K562 (cell line): ENCODE data around the gene NSMF. TPM values are rescaled to one million over a fixed set of nuclear protein-coding genes. Genes with fewer than 3 reads are reported as not detected.

Source experiments
- ATAC-seq: fragments of 200-7000 bp; cut with Tn5 transposase; 3 replicates; pipeline ENCODE4 v1.9.1; 2020; ENCODE audit warnings: moderate library complexity
- BruUV-seq: library from RNA; stranded (reverse); fragments of 400-500 nt; replicated peaks from 2 replicates; lab custom pipeline; 2021; lab: Mats Ljungman, UMichigan
- CTCF ChIA-PET: fragments of 300-600 bp; formaldehyde crosslinking; extraction: SDS; loops from one replicate; lab custom pipeline; 2021; ENCODE audit warnings: low intra/inter-chr PET ratio; lab: Yijun Ruan, JAX
- POLR2A ChIA-PET: fragments of 300-600, 350-650 bp; sonication (Branson Sonifier 250); formaldehyde crosslinking; extraction: SDS; loops from one replicate; lab custom pipeline; 2021; ENCODE audit warnings: antibody characterized with exemption, inconsistent platforms; lab: Yijun Ruan, JAX
- DNase-seq, 4 experiments: peaks; one replicate each; pipeline versions ENCODE4 v3.0.0 to v3.0.0-alpha.2; 2011 to 2018; ENCODE audit warnings: low spot score in 3 of 4, mixed read lengths in 3 of 4; ENCODE audit errors: extremely low read depth in 1 of 4
- FAIRE-seq: peaks from 2 replicates; lab custom pipeline; 2011; peaks lifted over from hg19 to GRCh38; lab: Jason Lieb, UNC
- H2AFZ ChIP-seq: 2 replicates; pipeline ENCODE4 v1.6.0; 2011; ENCODE audit warnings: low read depth, low read length, control low read depth, inconsistent platforms
- H3K27ac ChIP-seq: fragments of 200-600 bp; 3 replicates; pipeline ENCODE4 v1.8.0; 2011; ENCODE audit warnings: low read depth, mild to moderate bottlenecking, control low read depth, inconsistent platforms, low read length, moderate library complexity, mixed read lengths; ENCODE audit errors: extremely low read depth
- H3K27me3 ChIP-seq, 2 experiments: fragments of 300-600 bp in 1 of 2; 2 replicates in 1 of 2; 3 replicates in 1 of 2; pipeline versions ENCODE4 v1.6.0 to v1.8.0; 2011; ENCODE audit warnings: inconsistent platforms in 2 of 2, low read length in 2 of 2, mild to moderate bottlenecking in 1 of 2, mixed read lengths in 1 of 2, moderate library complexity in 1 of 2; ENCODE audit not compliant: control insufficient read depth in 2 of 2, insufficient read depth in 2 of 2
- H3K36me3 ChIP-seq: fragments of 300-600 bp; 3 replicates; pipeline ENCODE4 v1.8.0; 2011; ENCODE audit warnings: mild to moderate bottlenecking, low read length, inconsistent platforms; ENCODE audit not compliant: control insufficient read depth, insufficient read depth
- H3K4me1 ChIP-seq, 2 experiments: fragments of 200-600 bp in 1 of 2; replicated peaks in 1 of 2; 2 replicates in 1 of 2; 3 replicates in 1 of 2; pipeline versions ENCODE4 v1.5.1 to v1.8.0; 2011; ENCODE audit warnings: inconsistent platforms in 2 of 2, low read length in 2 of 2, mild to moderate bottlenecking in 1 of 2, mixed read lengths in 1 of 2, moderate library complexity in 1 of 2; ENCODE audit not compliant: control insufficient read depth in 2 of 2, insufficient read depth in 2 of 2
- H3K4me2 ChIP-seq: 2 replicates; pipeline ENCODE4 v1.6.1; 2011; ENCODE audit warnings: low read length, control low read depth, inconsistent platforms, mixed read lengths; ENCODE audit not compliant: insufficient read depth
- H3K4me3 ChIP-seq: fragments of 200-600 bp; sonication (generic), shearing (Covaris generic); 2 replicates; pipeline ENCODE4 v1.5.1; 2016; ENCODE audit warnings: control low read depth, inconsistent platforms
- H3K79me2 ChIP-seq: fragments of 200-600 bp; 3 replicates; pipeline ENCODE4 v1.8.0; 2011; ENCODE audit warnings: low read length, inconsistent platforms; ENCODE audit not compliant: control insufficient read depth, insufficient read depth
- H3K9ac ChIP-seq, 2 experiments: 2 replicates each; pipeline versions ENCODE4 v1.6.0 to v1.6.1; 2011; ENCODE audit warnings: low read depth in 2 of 2, low read length in 2 of 2, control low read depth in 1 of 2, inconsistent platforms in 1 of 2, mild to moderate bottlenecking in 1 of 2, mixed read lengths in 1 of 2; ENCODE audit not compliant: insufficient read depth in 1 of 2
- H3K9me1 ChIP-seq: one replicate; pipeline ENCODE4 v1.6.0; 2011; ENCODE audit warnings: inconsistent platforms, mild to moderate bottlenecking, low read length, moderate library complexity; ENCODE audit not compliant: control insufficient read depth, insufficient read depth
- H3K9me3 ChIP-seq: replicated peaks from 2 replicates; pipeline ENCODE4 v1.5.1; 2011; ENCODE audit warnings: low read depth, low read length, inconsistent platforms; ENCODE audit not compliant: control insufficient read depth, insufficient read depth
- H4K20me1 ChIP-seq: replicated peaks from 2 replicates; pipeline ENCODE4 v1.6.1; 2011; ENCODE audit warnings: low read length, inconsistent platforms, mixed read lengths; ENCODE audit not compliant: control insufficient read depth, insufficient read depth
- C11orf30 ChIP-seq: fragments of 450-650 bp; IDR thresholded peaks from 2 replicates; pipeline ENCODE4 v1.6.1; 2016; ENCODE audit warnings: low read depth, mild to moderate bottlenecking
- GATA2 ChIP-seq: sonication (generic); formaldehyde crosslinking; IDR thresholded peaks from 2 replicates; pipeline ENCODE4 v1.4.0; 2020; ENCODE audit warnings: mild to moderate bottlenecking, missing genetic modification reagents
- KAT2B ChIP-seq: IDR thresholded peaks from one replicate; pipeline ENCODE4 v1.6.1; 2012; ENCODE audit warnings: low read depth, mild to moderate bottlenecking, control low read depth, inconsistent platforms, low read length, moderate library complexity
- LARP7 ChIP-seq: fragments of 450-650 bp; IDR thresholded peaks from 2 replicates; pipeline ENCODE4 v1.6.1; 2016
- MAFF ChIP-seq: IDR thresholded peaks from 2 replicates; pipeline ENCODE4 v1.6.1; 2012; ENCODE audit warnings: low read length, improper control_type of control experiment
- MAFG ChIP-seq: fragments of 450-650 bp; conservative IDR thresholded peaks from 2 replicates; pipeline ENCODE4 v1.6.1; 2016; ENCODE audit warnings: missing genetic modification characterization, missing compliant biosample characterization
- MAFK ChIP-seq: IDR thresholded peaks from 2 replicates; pipeline ENCODE4 v1.6.1; 2011; ENCODE audit warnings: low read length, improper control_type of control experiment
- MYC ChIP-seq, 2 experiments: fragments of 250-450 bp in 1 of 2; sonication (Bioruptor Pico) in 1 of 2; IDR thresholded peaks; 2 replicates each; pipeline versions ENCODE4 v1.5.1 to v1.6.1; 2012 to 2021; ENCODE audit warnings: low read depth in 2 of 2, borderline replicate concordance in 1 of 2, improper control_type of control experiment in 1 of 2, low read length in 1 of 2, mild to moderate bottlenecking in 1 of 2, moderate library complexity in 1 of 2
- NFE2 ChIP-seq: IDR thresholded peaks from 2 replicates; pipeline ENCODE4 v1.6.1; 2014; ENCODE audit warnings: antibody characterized with exemption, low read depth
- PTRF ChIP-seq: fragments of 450-650 bp; IDR thresholded peaks from 2 replicates; pipeline ENCODE4 v1.6.1; 2016; ENCODE audit warnings: mild to moderate bottlenecking, missing genetic modification characterization, missing compliant biosample characterization
- SIX5 ChIP-seq, 2 experiments: IDR thresholded peaks; 2 replicates each; pipeline ENCODE4 v1.6.1; 2011; ENCODE audit warnings: low read length in 2 of 2, borderline replicate concordance in 1 of 2, low read depth in 1 of 2, mild to moderate bottlenecking in 1 of 2, moderate library complexity in 1 of 2; ENCODE audit not compliant: insufficient read depth in 1 of 2
- SMARCA5 ChIP-seq: fragments of 450-650 bp; IDR thresholded peaks from 2 replicates; pipeline ENCODE4 v1.6.1; 2016
- SRSF7 ChIP-seq: fragments of 200-400 bp; formaldehyde crosslinking; optimal IDR thresholded peaks from 2 replicates; pipeline ENCODE3; 2017; ENCODE audit warnings: mild to moderate bottlenecking, low read depth, low read length
- ZC3H8 ChIP-seq: fragments of 450-650 bp; IDR thresholded peaks from 2 replicates; pipeline ENCODE4 v1.6.1; 2017
- ZNF121 ChIP-seq: sonication (generic); formaldehyde crosslinking; conservative IDR thresholded peaks from 2 replicates; pipeline ENCODE4 v1.8.0; 2022; ENCODE audit warnings: missing genetic modification reagents
- ZNF316 ChIP-seq: fragments of 450-650 bp; IDR thresholded peaks from 2 replicates; pipeline ENCODE4 v1.6.1; 2016
- WGBS: fragments of 100-300 bp; shearing (Covaris generic); methylation state at CpG from one replicate; pipeline ENCODE4 v1.1.6; 2016; ENCODE audit warnings: low coverage, mixed read lengths; ENCODE audit not compliant: insufficient coverage; ENCODE audit errors: missing lambda C conversion rate; 5-methylcytosine and 5-hydroxymethylcytosine counted together
- in situ Hi-C: fragments of 300-500 bp; cut with MboI; formaldehyde crosslinking; loops from 4 replicates; pipeline ENCODE4 v1.15.0; 2018; ENCODE audit warnings: inconsistent platforms, mixed read lengths
- intact Hi-C: fragments of 100-400 bp; cut with micrococcal nuclease; formaldehyde crosslinking; loops from 2 replicates; pipeline ENCODE4 v1.14.2; 2022
- polyA plus RNA-seq, 8 experiments: library from polyadenylated mRNA; depleted of rRNA in 4 of 8; stranded (reverse) in 5 of 8; unstranded in 3 of 8; fragments of >200 nt; fragmentation: Nextera tagmentation in 2 of 8; fragmentation: Illumina TruSeq in 1 of 8; extraction: Ambion mirVana in 2 of 8; extraction: Trizol in 1 of 8; gene quantifications; 2 replicates each; pipeline versions ENCODE4 v1.2.1 to v1.2.3, GENCODE V29; 2011 to 2014; ENCODE audit warnings: inconsistent platforms in 1 of 8, missing spikeins in 1 of 8
- total RNA-seq, 7 experiments: library from RNA; depleted of rRNA in 6 of 7; stranded (reverse); fragments of >200 nt in 6 of 7; fragmentation: Illumina TruSeq in 2 of 7; extraction: Trizol in 2 of 7; gene quantifications; 2 replicates each; pipeline versions ENCODE4 v1.2.1 to v1.2.3, GENCODE V29; 2011 to 2021; ENCODE audit warnings: low replicate concordance in 1 of 7
- TF ChIP-seq, protein P1 (sequence below): sonication (generic); formaldehyde crosslinking; IDR thresholded peaks from 2 replicates; pipeline ENCODE4 v1.8.0; 2023; ENCODE audit warnings: mild to moderate bottlenecking, missing genetic modification reagents
- TF ChIP-seq, protein P2 (sequence below): sonication (generic); formaldehyde crosslinking; IDR thresholded peaks from 2 replicates; pipeline ENCODE4 v1.8.0; 2022; ENCODE audit warnings: mild to moderate bottlenecking, missing genetic modification reagents
- TF ChIP-seq, protein P3 (sequence below), 2 experiments: fragments of 200-800 bp in 1 of 2; sonication (Bioruptor generic) in 1 of 2; sonication (generic) in 1 of 2; formaldehyde crosslinking in 1 of 2; IDR thresholded peaks in 1 of 2; conservative IDR thresholded peaks in 1 of 2; 2 replicates each; pipeline versions ENCODE4 v1.5.0 to v1.6.1; 2016 to 2020; ENCODE audit warnings: missing compliant biosample characterization in 1 of 2, missing genetic modification characterization in 1 of 2, missing genetic modification reagents in 1 of 2
- TF ChIP-seq, protein P4 (sequence below): fragments of 250-450 bp; sonication (Bioruptor Pico); IDR thresholded peaks from 2 replicates; pipeline ENCODE4 v1.5.0; 2021

Gene NSMF
- total and polyA plus RNA-seq, 9 of the 15 experiments (the other 6 are each of a cell fraction or from before 2014, with no cell fraction given) = 0.20 to 82.7 (median 29.3) TPM

DNA sequence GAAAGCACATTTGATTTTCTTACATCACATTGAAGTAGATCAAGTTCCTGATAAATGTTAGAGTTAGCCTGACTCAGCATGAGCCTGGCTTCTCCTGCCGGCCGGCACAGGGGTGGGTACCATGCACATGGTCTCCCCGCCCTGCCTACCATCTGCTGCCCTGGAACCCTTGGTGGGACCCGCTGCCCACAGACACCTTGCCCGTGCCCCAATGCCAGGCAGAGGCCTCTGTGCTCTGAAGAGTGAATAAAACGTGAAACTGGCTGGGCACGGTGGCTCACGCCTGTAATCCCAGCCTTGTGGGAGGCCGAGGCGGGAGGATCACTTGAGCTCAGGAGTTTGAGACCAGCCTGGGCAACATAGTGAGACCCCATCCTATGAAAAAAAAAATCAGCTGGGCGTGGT is 53.5 kb downstream of the NSMF start:
- WGBS = 59% methylated on average over 10 of the region's 11 CpGs
- Histone ChIP-seq H2AFZ (no peak overlapping the region), H3K27me3 (no peaks in the 10 kb centered on the region), H3K9me3 (0 out of 2 replicates have a peak, but pooled peaks cover 7% of the 10 kb centered on the region), H3K79me2 (peaks cover 10% of the 10 kb centered on the region; the same call in 2 of the 3 replicates), H3K4me1 (peaks cover 7 to 58% of the 10 kb centered on the region in 2 experiments; a peak in 4 of 5 replicates), H3K27ac (no peak overlapping the region), H3K9ac (peak overlapping the region in 1 of 2 experiments; percentile 63; a peak in 1 of 4 replicates), H3K4me2 (peak overlapping the region; percentile 29; the same call in 1 of the 2 replicates), H3K36me3 (no peaks in the 10 kb centered on the region), H4K20me1 (no peaks in the 10 kb centered on the region), H3K9me1 (no peaks in the 10 kb centered on the region), H3K4me3 (no peak overlapping the region)
- POLR2A ChIA-PET = no interaction called here
- no TSS peak for BruUV-seq
- FAIRE-seq (peak; percentile 75), ATAC-seq (peak; percentile 53), DNase-seq (no peak)
- intact Hi-C loops (no loop called here), in situ Hi-C loops (no loop called here)
- CTCF ChIA-PET = no interaction called here
- TF ChIP-seq, protein P1, sequence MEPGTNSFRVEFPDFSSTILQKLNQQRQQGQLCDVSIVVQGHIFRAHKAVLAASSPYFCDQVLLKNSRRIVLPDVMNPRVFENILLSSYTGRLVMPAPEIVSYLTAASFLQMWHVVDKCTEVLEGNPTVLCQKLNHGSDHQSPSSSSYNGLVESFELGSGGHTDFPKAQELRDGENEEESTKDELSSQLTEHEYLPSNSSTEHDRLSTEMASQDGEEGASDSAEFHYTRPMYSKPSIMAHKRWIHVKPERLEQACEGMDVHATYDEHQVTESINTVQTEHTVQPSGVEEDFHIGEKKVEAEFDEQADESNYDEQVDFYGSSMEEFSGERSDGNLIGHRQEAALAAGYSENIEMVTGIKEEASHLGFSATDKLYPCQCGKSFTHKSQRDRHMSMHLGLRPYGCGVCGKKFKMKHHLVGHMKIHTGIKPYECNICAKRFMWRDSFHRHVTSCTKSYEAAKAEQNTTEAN = no peak
- TF ChIP-seq ZNF316 (peak; percentile 86), SRSF7 (no peak), GATA2 (CRISPR knock-in tag) (peak; percentile 46; the same call in 1 of the 2 replicates), LARP7 (no peak), SMARCA5 (peak; percentile 45; the same call in 1 of the 2 replicates), PTRF (tag) (no peak), MAFK (peak; percentile 49), KAT2B (no peak), SIX5 (IDR thresholded peaks at IDR 0.05; ENCODE audit: borderline replicate concordance in 1 of 2, insufficient read depth in 1 of 2, low read depth in 1 of 2, low read length in 2 of 2) (no peak), MYC (IDR thresholded peaks at IDR 0.05; ENCODE audit: low read depth, low read length) (0 out of 2 replicates have a peak, but pooled peaks have one; percentile 13), MYC (CRISPR knock-in tag; IDR thresholded peaks at IDR 0.05; ENCODE audit: borderline replicate concordance, low read depth) (no peak), ZC3H8 (no peak), MAFG (tag) (peak; percentile 72), MAFF (peak; percentile 45; the same call in 1 of the 2 replicates), NFE2 (peak; percentile 71), ZNF121 (CRISPR knock-in tag) (peak; percentile 99), C11orf30 (peak; percentile 87)
- TF ChIP-seq, protein P2, sequence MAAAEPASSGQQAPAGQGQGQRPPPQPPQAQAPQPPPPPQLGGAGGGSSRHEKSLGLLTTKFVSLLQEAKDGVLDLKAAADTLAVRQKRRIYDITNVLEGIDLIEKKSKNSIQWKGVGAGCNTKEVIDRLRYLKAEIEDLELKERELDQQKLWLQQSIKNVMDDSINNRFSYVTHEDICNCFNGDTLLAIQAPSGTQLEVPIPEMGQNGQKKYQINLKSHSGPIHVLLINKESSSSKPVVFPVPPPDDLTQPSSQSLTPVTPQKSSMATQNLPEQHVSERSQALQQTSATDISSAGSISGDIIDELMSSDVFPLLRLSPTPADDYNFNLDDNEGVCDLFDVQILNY = no peak
- TF ChIP-seq, protein P3, sequence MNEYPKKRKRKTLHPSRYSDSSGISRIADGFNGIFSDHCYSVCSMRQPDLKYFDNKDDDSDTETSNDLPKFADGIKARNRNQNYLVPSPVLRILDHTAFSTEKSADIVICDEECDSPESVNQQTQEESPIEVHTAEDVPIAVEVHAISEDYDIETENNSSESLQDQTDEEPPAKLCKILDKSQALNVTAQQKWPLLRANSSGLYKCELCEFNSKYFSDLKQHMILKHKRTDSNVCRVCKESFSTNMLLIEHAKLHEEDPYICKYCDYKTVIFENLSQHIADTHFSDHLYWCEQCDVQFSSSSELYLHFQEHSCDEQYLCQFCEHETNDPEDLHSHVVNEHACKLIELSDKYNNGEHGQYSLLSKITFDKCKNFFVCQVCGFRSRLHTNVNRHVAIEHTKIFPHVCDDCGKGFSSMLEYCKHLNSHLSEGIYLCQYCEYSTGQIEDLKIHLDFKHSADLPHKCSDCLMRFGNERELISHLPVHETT (CRISPR knock-in tag; conservative IDR thresholded peaks at IDR 0.05 in 1 of 2, IDR thresholded peaks at IDR 0.05 in 1 of 2) = no peak
- TF ChIP-seq, protein P4, sequence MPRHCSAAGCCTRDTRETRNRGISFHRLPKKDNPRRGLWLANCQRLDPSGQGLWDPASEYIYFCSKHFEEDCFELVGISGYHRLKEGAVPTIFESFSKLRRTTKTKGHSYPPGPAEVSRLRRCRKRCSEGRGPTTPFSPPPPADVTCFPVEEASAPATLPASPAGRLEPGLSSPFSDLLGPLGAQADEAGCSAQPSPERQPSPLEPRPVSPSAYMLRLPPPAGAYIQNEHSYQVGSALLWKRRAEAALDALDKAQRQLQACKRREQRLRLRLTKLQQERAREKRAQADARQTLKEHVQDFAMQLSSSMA (CRISPR knock-in tag) = no peak
